Mucosa of descending colon (tissue), 3 donors: ENCODE results near the gene NUDT8. TPM values are rescaled to one million over a fixed set of nuclear protein-coding genes. Genes with fewer than 3 reads are reported as not detected.

Source experiments
- ATAC-seq: fragments of 200-7000 bp; cut with Tn5 transposase; one replicate; pipeline ENCODE4 v1.9.1; 2020; ENCODE audit warnings: mild to moderate bottlenecking, moderate library complexity
- DNase-seq, 3 donors: peaks; one replicate each; pipeline ENCODE4 v3.0.0-alpha.2; 2020
- H3K36me3 ChIP-seq: fragments of 200-600 bp; one replicate; pipeline ENCODE4 v1.8.0; 2021; ENCODE audit warnings: low read depth, mild to moderate bottlenecking
- H3K4me1 ChIP-seq: fragments of 200-600 bp; one replicate; pipeline ENCODE4 v1.8.0; 2021; ENCODE audit warnings: low read depth, mild to moderate bottlenecking
- H3K4me3 ChIP-seq: fragments of 200-600 bp; one replicate; pipeline ENCODE4 v1.8.0; 2021; ENCODE audit warnings: mild to moderate bottlenecking
- H3K9me3 ChIP-seq: fragments of 200-600 bp; one replicate; pipeline ENCODE4 v1.8.0; 2021; ENCODE audit warnings: mild to moderate bottlenecking
- intact Hi-C, 2 donors: fragments of 100-400 bp; cut with DNase I in 1 of 2; cut with micrococcal nuclease in 1 of 2; formaldehyde crosslinking; loops; one replicate each; pipeline versions ENCODE4 v1.11.0 to v1.11.1; 2022; cut with DNase I, micrococcal nuclease
- total RNA-seq, 3 donors: library from RNA; stranded (reverse); fragmentation: NEBNext Ultra II Directional in 2 of 3; extraction: Animal tissue kit (Norgen Biotek cat#: 25700) in 2 of 3; gene quantifications; one replicate each; pipeline versions ENCODE4 v1.2.1 to v1.2.4, GENCODE V29; 2021 to 2023
- TF ChIP-seq, protein P1 (sequence below): fragments of 200-600 bp; IDR thresholded peaks from one replicate; pipeline ENCODE4 v1.8.0; 2022; ENCODE audit warnings: antibody characterized with exemption, mild to moderate bottlenecking
- donor health status: DM: no; HTN: no; CAD: no; lungs with moderate emphysema.
- donor health status: DM: no; HTN: no; CAD: no.
- donor health status: DM: no; HTN: yes; CAD: no.

Gene NUDT8
- total RNA-seq, 3 donors from 2014 or later, result 17.3 to 34.6 (median 23.1) TPM

- peak; percentile 13 for ATAC-seq
These were observed 2.6 kb upstream of the NUDT8 start for GRCh38 chr11:67632175-67632981.

GRCh38 chr11:67631853-67632174 lies 2.1 kb upstream of the NUDT8 start:
- no peaks in the 10 kb centered on the region for H3K36me3 ChIP-seq
- no peak for DNase-seq
- H3K9me3 ChIP-seq, result no peaks in the 10 kb centered on the region
- intact Hi-C loops, result no loop called here
- peaks cover 27% of the 10 kb centered on the region for H3K4me1 ChIP-seq
- no peak overlapping the region for H3K4me3 ChIP-seq
- ATAC-seq, result no peak
- TF ChIP-seq, protein P1, sequence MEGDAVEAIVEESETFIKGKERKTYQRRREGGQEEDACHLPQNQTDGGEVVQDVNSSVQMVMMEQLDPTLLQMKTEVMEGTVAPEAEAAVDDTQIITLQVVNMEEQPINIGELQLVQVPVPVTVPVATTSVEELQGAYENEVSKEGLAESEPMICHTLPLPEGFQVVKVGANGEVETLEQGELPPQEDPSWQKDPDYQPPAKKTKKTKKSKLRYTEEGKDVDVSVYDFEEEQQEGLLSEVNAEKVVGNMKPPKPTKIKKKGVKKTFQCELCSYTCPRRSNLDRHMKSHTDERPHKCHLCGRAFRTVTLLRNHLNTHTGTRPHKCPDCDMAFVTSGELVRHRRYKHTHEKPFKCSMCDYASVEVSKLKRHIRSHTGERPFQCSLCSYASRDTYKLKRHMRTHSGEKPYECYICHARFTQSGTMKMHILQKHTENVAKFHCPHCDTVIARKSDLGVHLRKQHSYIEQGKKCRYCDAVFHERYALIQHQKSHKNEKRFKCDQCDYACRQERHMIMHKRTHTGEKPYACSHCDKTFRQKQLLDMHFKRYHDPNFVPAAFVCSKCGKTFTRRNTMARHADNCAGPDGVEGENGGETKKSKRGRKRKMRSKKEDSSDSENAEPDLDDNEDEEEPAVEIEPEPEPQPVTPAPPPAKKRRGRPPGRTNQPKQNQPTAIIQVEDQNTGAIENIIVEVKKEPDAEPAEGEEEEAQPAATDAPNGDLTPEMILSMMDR, result no peak

More at GRCh38 chr11:67632175-67632981, 2.6 kb upstream of the NUDT8 start:
- intact Hi-C loops, result no loop called here
- peak; percentile 80 to 84 (median 83) for DNase-seq
- H3K4me3 ChIP-seq, result no peak overlapping the region
- TF ChIP-seq, protein P1, result no peak
- H3K4me1 ChIP-seq, result peaks cover 27% of the 10 kb centered on the region
- no peaks in the 10 kb centered on the region for H3K36me3 ChIP-seq
- H3K9me3 ChIP-seq, result no peaks in the 10 kb centered on the region

DNA sequence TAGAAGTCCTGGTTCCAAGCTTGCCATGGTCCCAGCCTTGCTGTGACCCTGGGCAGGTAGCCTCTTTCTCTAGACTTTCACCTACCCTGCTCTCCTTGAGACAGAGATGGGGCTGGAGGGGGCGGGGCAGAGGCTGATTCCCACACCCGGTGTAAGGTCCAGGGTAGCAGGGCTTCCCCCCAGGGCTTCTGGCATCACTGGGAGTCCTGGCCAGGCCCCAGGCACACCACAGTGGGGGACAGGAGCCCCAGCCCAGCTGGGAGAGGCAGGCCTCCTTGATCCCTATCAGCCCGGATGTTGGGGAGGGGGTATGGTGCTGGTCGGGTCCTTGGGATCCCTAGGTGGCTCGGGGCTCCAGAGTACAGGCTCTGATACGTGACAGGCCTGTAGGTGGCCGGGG lies 1.7 kb upstream of the NUDT8 start:
- DNase-seq (peak; percentile 59 to 75 (median 74)), ATAC-seq (no peak)

DNA sequence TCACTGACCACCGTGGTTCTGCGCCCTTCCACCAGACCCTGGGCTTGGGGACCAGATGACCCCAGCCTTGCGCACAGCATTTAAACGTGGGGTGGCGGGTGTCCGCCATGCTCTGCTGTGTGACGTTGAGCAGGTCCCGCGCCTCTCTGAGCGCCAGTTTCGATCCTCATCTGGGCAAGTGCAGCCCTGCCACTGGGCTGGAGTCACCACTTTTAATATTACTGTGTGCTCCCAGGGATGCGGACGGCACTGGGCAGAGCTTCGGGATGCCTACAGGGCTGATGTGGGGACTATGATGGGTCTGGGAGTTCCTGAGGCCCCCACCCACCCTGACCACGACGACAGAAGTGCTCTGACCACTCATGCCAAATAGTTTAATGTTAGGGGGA lies 1.2 kb upstream of the NUDT8 start:
- H3K4me3 ChIP-seq, result peak overlapping the region; percentile 40
- ATAC-seq (no peak), DNase-seq (no peak)
- intact Hi-C loops, result no loop called here
- H3K9me3 ChIP-seq, result no peaks in the 10 kb centered on the region
- H3K4me1 ChIP-seq, result peaks cover 27% of the 10 kb centered on the region
- TF ChIP-seq, protein P1, result no peak
- H3K36me3 ChIP-seq, result no peaks in the 10 kb centered on the region

More for the DNA sequence above, 1.7 kb upstream of the NUDT8 start:
- no peaks in the 10 kb centered on the region for H3K36me3 ChIP-seq
- TF ChIP-seq, protein P1, result no peak
- H3K9me3 ChIP-seq, result no peaks in the 10 kb centered on the region
- peaks cover 27% of the 10 kb centered on the region for H3K4me1 ChIP-seq
- H3K4me3 ChIP-seq, result no peak overlapping the region
- intact Hi-C loops, result no loop called here

- no peaks in the 10 kb centered on the region for H3K9me3 ChIP-seq
- ATAC-seq (peak; percentile 82), DNase-seq (peak; percentile 99 to 100 (median 100))
- intact Hi-C loops, result no loop called here
- no peaks in the 10 kb centered on the region for H3K36me3 ChIP-seq
- TF ChIP-seq, protein P1, result peak; percentile 71
- peaks cover 27% of the 10 kb centered on the region for H3K4me1 ChIP-seq
- peak overlapping the region; percentile 40 for H3K4me3 ChIP-seq
These were observed 648 bp upstream of the NUDT8 start for GRCh38 chr11:67630228-67630942.
